Neural cell (in vitro differentiated cells): ENCODE measurements around the gene RASGRP2. TPM values are rescaled to one million over a fixed set of nuclear protein-coding genes. Genes with fewer than 3 reads are reported as not detected.

Source experiments
- H2AFZ ChIP-seq: fragments of 200-600, 300-800 bp; sonication (generic), shearing (Covaris generic); 2 replicates; pipeline ENCODE4 v1.6.0; 2014; ENCODE audit warnings: low read depth, mild to moderate bottlenecking, antibody characterized with exemption, low read length, moderate library complexity
- H3F3A ChIP-seq: fragments of 200-600 bp; shearing (Covaris generic); 2 replicates; pipeline ENCODE4 v1.6.1; 2016; ENCODE audit warnings: mild to moderate bottlenecking, moderate library complexity, mixed read lengths, antibody characterized with exemption, low read length; ENCODE audit not compliant: insufficient read depth, poor library complexity, severe bottlenecking
- H3K27ac ChIP-seq: fragments of 200-600, 300-800 bp; sonication (generic), shearing (Covaris generic); 2 replicates; pipeline ENCODE4 v1.5.1; 2014; ENCODE audit warnings: mild to moderate bottlenecking, low read length, moderate library complexity
- H3K27me3 ChIP-seq: fragments of 300-800, 200-600 bp; sonication (generic), shearing (Covaris generic); 2 replicates; pipeline ENCODE4 v1.6.0; 2014; ENCODE audit warnings: mild to moderate bottlenecking, low read depth, low read length, moderate library complexity; ENCODE audit not compliant: insufficient read depth
- H3K36me3 ChIP-seq: fragments of 300-800, 200-600 bp; sonication (generic), shearing (Covaris generic); 2 replicates; pipeline ENCODE4 v1.5.1; 2014; ENCODE audit warnings: mild to moderate bottlenecking, antibody characterized with exemption, low read length, moderate library complexity; ENCODE audit not compliant: insufficient read depth
- H3K4me2 ChIP-seq: fragments of 300-800, 200-600 bp; sonication (generic), shearing (Covaris generic); 2 replicates; pipeline ENCODE4 v1.6.0; 2014; ENCODE audit warnings: mild to moderate bottlenecking, low read length
- H3K4me3 ChIP-seq: fragments of 300-800, 200-600 bp; sonication (generic), shearing (Covaris generic); 2 replicates; pipeline ENCODE4 v1.5.1; 2014; ENCODE audit warnings: mild to moderate bottlenecking, low read length, moderate library complexity
- H3K79me2 ChIP-seq: fragments of 200-600 bp; shearing (Covaris generic); replicated peaks from 2 replicates; pipeline ENCODE4 v1.6.0; 2014; ENCODE audit warnings: mild to moderate bottlenecking, low read length, moderate library complexity; ENCODE audit not compliant: insufficient read depth
- H3K9ac ChIP-seq: fragments of 300-800, 200-600 bp; sonication (generic), shearing (Covaris generic); 2 replicates; pipeline ENCODE4 v1.6.1; 2016; ENCODE audit warnings: mild to moderate bottlenecking, low read length, mixed read lengths
- H3K9me2 ChIP-seq: fragments of 200-600 bp; shearing (Covaris generic); 2 replicates; pipeline ENCODE4 v1.6.1; 2016; ENCODE audit warnings: mild to moderate bottlenecking, low read length, mixed read lengths; ENCODE audit not compliant: insufficient read depth
- H3K9me3 ChIP-seq: fragments of 200-600, 300-800 bp; sonication (generic), shearing (Covaris generic); 2 replicates; pipeline ENCODE4 v1.6.1; 2016; ENCODE audit warnings: mild to moderate bottlenecking, mixed run types, low read length, moderate library complexity, mixed read lengths
- H4K20me1 ChIP-seq: fragments of 200-600 bp; shearing (Covaris generic); 2 replicates; pipeline ENCODE4 v1.6.1; 2016; ENCODE audit warnings: mild to moderate bottlenecking, mixed run types; ENCODE audit not compliant: insufficient read depth
- CTCF ChIP-seq: fragments of 450-650 bp; IDR thresholded peaks from 2 replicates; pipeline ENCODE4 v1.5.1; 2014; ENCODE audit warnings: antibody characterized with exemption, mild to moderate bottlenecking, moderate library complexity; ENCODE audit not compliant: poor library complexity, severe bottlenecking
- EP300 ChIP-seq: fragments of 450-650 bp; conservative IDR thresholded peaks from 2 replicates; pipeline ENCODE4 v1.6.1; 2014; ENCODE audit warnings: antibody characterized with exemption, mild to moderate bottlenecking, moderate library complexity; ENCODE audit not compliant: poor library complexity, severe bottlenecking
- EZH2 ChIP-seq: fragments of 200-600, 300-800 bp; shearing (Covaris generic), sonication (generic); IDR thresholded peaks from 2 replicates; pipeline ENCODE4 v1.6.1; 2014; ENCODE audit warnings: antibody characterized with exemption, low read length, borderline replicate concordance, mild to moderate bottlenecking; ENCODE audit not compliant: insufficient read depth, poor library complexity, severe bottlenecking
- MXI1 ChIP-seq: fragments of 450-650 bp; conservative IDR thresholded peaks from 2 replicates; pipeline ENCODE4 v1.6.1; 2014; ENCODE audit warnings: antibody characterized with exemption, mild to moderate bottlenecking; ENCODE audit not compliant: poor library complexity, severe bottlenecking
- POLR2AphosphoS5 ChIP-seq: IDR thresholded peaks from 2 replicates; pipeline ENCODE4 v1.6.1; 2012
- RAD21 ChIP-seq: fragments of 450-650 bp; conservative IDR thresholded peaks from 2 replicates; pipeline ENCODE4 v1.6.1; 2014; ENCODE audit warnings: antibody characterized with exemption, mild to moderate bottlenecking, moderate library complexity
- REST ChIP-seq: IDR thresholded peaks from 2 replicates; pipeline ENCODE4 v1.6.1; 2012; ENCODE audit warnings: borderline replicate concordance
- SMC3 ChIP-seq: fragments of 450-650 bp; conservative IDR thresholded peaks from 2 replicates; pipeline ENCODE4 v1.6.1; 2014; ENCODE audit warnings: antibody characterized with exemption, mild to moderate bottlenecking, moderate library complexity; ENCODE audit not compliant: poor library complexity
- TAF1 ChIP-seq: IDR thresholded peaks from 2 replicates; pipeline ENCODE4 v1.6.1; 2012; ENCODE audit warnings: low read depth
- polyA plus RNA-seq: library from polyadenylated mRNA; depleted of rRNA; stranded (reverse); fragments of >200 nt; gene quantifications from 2 replicates; pipeline ENCODE4 v1.2.3, GENCODE V29; 2014

The RASGRP2 gene
- polyA plus RNA-seq, 1 donor from 2014 or later = 4.5 TPM

GRCh38 chr11:64698427-64698826, 45.5 kb downstream of the RASGRP2 start:
- Histone ChIP-seq H3K4me3 (no peak overlapping the region), H2AFZ (no peak overlapping the region), H3K27me3 (no peaks in the 10 kb centered on the region), H3K36me3 (no peaks in the 10 kb centered on the region), H3K27ac (no peak overlapping the region), H4K20me1 (no peaks in the 10 kb centered on the region), H3K9me2 (no peaks in the 10 kb centered on the region), H3K9ac (no peak overlapping the region), H3F3A (no peaks in the 10 kb centered on the region), H3K9me3 (no peaks in the 10 kb centered on the region), H3K4me2 (no peak overlapping the region), H3K79me2 (peaks cover 45% of the 10 kb centered on the region)
- no peak for TF ChIP-seq REST
- TF ChIP-seq SMC3 = no peak

- no peak overlapping the region for H3K4me3 ChIP-seq
- H2AFZ ChIP-seq = no peak overlapping the region
- H3K27me3 ChIP-seq = no peaks in the 10 kb centered on the region
- no peak overlapping the region for H3K27ac ChIP-seq
- TF ChIP-seq EZH2 = no peak
- TF ChIP-seq RAD21 = no peak
- no peak for TF ChIP-seq SMC3
- TF ChIP-seq TAF1 = no peak
- TF ChIP-seq MXI1 = no peak
- TF ChIP-seq CTCF = no peak
- TF ChIP-seq POLR2AphosphoS5 = no peak
- TF ChIP-seq REST = no peak
- TF ChIP-seq EP300 = no peak
- no peaks in the 10 kb centered on the region for H3F3A ChIP-seq
- H3K9ac ChIP-seq = no peak overlapping the region
- no peak overlapping the region for H3K4me2 ChIP-seq
- no peaks in the 10 kb centered on the region for H3K9me3 ChIP-seq
- H4K20me1 ChIP-seq = no peaks in the 10 kb centered on the region
- H3K9me2 ChIP-seq = no peaks in the 10 kb centered on the region
- H3K36me3 ChIP-seq = no peaks in the 10 kb centered on the region
- H3K79me2 ChIP-seq = peaks cover 40% of the 10 kb centered on the region
Observed at GRCh38 chr11:64697663-64698375, 46.1 kb downstream of the RASGRP2 start.
